NCI-H1417 (cell line): ENCODE measurements around the gene KIF7.
"Not testable (repeated sequence)": the region's sequence is repeated elsewhere in the genome, so short reads cannot be mapped to it uniquely, and the experiment has no call there.

ENCODE experiments used
- DNase-seq, 3 experiments: peaks; one replicate each; lab custom pipeline; 2025; lab: John Stamatoyannopoulos, UW

The KIF7 gene, protein sequence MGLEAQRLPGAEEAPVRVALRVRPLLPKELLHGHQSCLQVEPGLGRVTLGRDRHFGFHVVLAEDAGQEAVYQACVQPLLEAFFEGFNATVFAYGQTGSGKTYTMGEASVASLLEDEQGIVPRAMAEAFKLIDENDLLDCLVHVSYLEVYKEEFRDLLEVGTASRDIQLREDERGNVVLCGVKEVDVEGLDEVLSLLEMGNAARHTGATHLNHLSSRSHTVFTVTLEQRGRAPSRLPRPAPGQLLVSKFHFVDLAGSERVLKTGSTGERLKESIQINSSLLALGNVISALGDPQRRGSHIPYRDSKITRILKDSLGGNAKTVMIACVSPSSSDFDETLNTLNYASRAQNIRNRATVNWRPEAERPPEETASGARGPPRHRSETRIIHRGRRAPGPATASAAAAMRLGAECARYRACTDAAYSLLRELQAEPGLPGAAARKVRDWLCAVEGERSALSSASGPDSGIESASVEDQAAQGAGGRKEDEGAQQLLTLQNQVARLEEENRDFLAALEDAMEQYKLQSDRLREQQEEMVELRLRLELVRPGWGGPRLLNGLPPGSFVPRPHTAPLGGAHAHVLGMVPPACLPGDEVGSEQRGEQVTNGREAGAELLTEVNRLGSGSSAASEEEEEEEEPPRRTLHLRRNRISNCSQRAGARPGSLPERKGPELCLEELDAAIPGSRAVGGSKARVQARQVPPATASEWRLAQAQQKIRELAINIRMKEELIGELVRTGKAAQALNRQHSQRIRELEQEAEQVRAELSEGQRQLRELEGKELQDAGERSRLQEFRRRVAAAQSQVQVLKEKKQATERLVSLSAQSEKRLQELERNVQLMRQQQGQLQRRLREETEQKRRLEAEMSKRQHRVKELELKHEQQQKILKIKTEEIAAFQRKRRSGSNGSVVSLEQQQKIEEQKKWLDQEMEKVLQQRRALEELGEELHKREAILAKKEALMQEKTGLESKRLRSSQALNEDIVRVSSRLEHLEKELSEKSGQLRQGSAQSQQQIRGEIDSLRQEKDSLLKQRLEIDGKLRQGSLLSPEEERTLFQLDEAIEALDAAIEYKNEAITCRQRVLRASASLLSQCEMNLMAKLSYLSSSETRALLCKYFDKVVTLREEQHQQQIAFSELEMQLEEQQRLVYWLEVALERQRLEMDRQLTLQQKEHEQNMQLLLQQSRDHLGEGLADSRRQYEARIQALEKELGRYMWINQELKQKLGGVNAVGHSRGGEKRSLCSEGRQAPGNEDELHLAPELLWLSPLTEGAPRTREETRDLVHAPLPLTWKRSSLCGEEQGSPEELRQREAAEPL (N-terminal part only)

DNA sequence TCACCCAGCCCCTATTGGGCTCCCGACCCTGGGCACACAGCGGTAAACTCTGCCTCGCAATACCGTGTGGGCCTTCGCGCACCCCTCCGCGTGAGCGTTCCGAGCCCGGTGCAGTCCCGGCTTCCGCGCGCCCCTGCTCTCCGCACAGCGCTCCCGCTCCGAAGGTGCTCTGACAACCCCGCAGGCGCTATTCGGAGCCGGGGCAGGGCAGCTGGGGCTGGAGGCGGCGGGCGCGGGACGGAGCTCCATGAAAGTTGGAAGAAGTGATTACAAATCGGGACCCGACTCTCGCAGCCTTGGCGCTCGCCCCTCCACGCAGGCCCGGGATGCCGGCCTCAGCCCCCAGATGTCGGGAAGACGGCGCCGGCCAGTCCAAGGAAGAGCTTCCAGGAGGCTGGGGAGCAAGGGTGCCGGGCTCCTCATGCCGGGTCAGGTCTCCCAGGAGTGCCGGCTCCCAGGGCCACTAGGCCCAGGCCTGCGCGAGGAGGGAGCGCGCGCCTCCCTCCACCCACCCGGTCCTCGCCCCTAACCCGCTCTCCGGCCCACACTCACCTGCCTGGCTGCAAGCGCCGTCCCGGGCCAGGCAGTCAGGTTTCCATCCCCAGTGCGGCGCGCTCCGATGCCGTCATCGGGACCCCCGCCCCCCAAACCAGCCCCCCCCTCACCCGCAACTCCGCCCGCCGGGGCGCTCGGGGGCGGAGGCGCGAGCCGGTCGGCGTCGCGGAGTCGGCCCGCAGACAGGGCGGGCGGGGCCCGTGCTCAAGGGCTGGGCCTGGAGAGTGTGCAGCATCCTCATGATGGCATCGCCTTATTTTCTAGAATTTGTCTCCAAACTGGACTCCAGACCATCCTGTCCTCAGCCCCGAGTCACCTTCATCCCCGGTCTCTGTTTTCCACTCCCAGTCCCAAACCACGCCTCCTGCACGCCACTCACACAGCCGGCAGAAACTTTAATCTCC is at the start of gene KIF7:
TSS of gene KIF7 (minus strand) at position 621 of the 959 bp plus-strand sequence. CDS start 2,537 bp downstream, outside the sequence.
- peak; percentile 51 to 62 (median 62) for DNase-seq

DNA sequence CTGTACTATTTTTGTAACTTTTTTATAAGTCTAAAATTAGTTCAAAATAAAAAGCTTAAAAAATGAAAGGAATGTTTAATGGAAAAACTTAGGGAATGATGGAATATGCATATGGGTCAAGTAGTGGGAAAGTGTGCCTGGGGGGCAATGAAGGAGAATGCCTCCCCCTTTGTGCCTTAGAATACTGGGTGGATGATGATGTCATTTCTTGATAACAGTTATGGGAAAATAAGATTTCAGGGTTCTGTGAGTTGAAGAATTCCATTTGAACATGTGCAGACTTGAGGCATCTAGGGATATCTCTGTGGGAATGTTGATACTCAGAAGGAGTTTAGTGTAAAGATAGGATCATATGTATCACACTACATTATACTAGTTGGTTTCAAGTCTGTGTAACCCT is 49.1 kb upstream of the KIF7 start:
- no peak for DNase-seq

GRCh38 chr15:89695198-89695597 is 39.9 kb upstream of the KIF7 start:
- DNase-seq, result no peak

- DNase-seq, result no peak
Observed at GRCh38 chr15:89693696-89694095, 38.4 kb upstream of the KIF7 start.

- no peak for DNase-seq
Observed at GRCh38 chr15:89693091-89693490, 37.8 kb upstream of the KIF7 start.

GRCh38 chr15:89690276-89691218 is 35.3 kb upstream of the KIF7 start, which contains the start of the genes PEX11A and WDR93:
TSS of gene PEX11A (minus strand) at chr15:89690754. CDS start at chr15:89690632, 122 bp downstream.
TSS of gene WDR93 (plus strand) at chr15:89690811. CDS start at chr15:89701747, 10,936 bp downstream.
- DNase-seq, result peak; percentile 83 to 94 (median 92)

DNA sequence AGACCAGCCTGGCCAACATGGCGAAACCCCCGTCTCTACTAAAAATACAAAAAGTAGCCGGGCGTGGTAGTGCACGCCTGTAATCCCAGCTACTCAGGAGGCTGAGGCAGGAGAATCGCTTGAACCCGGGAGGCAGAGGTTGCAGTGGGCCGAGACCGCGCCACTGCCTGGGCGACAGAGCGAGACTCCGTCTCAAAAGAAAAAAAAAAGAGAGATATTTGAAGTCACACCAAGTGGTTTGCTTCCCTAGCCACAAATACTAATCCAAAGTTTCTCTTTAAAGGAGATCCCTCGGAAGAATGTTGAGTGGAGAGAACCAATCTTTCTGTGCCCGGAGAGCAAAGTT is 34.6 kb upstream of the KIF7 start:
- not testable (repeated sequence) for DNase-seq

- no peak for DNase-seq
Observed at GRCh38 chr15:89686522-89686921, 31.3 kb upstream of the KIF7 start.

- no peak for DNase-seq
Observed at GRCh38 chr15:89685995-89686394, 30.7 kb upstream of the KIF7 start.

DNA sequence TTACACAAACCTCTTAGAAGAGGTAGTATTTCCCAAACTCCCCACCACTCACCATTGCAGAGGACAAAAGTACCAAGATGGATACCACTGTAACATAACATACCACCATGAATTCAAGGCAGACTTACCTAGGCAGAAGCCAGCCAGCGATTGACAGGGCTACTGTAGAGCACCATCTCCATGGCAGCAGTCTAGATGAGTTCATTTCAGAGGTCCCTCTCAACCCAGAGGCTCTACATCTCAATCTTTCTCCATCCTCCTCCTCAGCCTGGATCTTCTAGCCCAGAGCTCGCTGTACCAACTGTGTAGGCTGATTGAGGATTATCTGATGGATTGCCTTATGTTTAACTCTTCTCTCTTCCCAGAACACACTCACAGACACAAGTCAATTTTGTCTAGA is 25.9 kb upstream of the KIF7 start:
- no peak for DNase-seq

- no peak for DNase-seq
Observed at GRCh38 chr15:89680282-89680873, 25.1 kb upstream of the KIF7 start.

DNA sequence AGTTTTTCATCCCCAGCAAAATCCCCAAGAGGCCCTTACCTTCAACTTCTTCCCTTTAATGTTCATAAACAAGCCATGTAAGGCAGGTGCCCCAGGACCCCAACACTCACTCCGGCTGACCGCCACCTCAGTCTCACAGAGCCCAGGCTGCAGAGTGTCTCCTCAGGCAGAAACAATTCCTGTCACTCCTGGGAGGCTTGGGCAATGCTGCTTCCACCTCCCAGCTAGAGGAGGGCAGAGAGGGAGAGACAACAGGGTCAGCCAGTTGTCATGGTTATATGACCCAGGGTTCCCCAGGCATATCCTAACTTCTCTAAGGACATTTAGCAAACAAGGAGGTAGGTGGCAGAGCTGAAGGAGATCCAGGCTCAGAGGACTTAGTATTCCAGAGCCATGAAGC is 23.9 kb upstream of the KIF7 start, which contains the start of gene PLIN1:
TSS of gene PLIN1 (minus strand) at position 156 of the 400 bp plus-strand sequence. CDS start 1,878 bp downstream, outside the sequence.
- no peak for DNase-seq

DNA sequence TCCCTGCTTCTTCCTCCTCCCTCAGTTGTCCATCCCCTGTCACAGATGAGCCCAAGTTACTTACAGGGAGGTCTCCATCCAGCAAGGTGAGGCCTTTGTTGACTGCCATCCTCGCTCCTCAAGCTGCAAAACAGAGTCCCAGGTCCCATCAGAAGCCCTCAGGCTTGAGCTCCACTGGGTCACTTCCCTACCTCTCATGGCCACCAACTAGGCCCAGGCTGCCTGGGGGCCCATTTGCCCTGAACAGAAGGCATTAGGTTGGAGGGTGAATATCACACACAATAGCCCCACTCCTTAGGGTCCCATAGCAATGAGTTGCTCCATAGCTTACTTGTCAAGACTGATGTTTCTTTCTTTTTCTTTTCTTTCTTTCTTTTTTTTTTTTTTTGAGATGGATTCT is 22.1 kb upstream of the KIF7 start:
- no peak for DNase-seq

DNA sequence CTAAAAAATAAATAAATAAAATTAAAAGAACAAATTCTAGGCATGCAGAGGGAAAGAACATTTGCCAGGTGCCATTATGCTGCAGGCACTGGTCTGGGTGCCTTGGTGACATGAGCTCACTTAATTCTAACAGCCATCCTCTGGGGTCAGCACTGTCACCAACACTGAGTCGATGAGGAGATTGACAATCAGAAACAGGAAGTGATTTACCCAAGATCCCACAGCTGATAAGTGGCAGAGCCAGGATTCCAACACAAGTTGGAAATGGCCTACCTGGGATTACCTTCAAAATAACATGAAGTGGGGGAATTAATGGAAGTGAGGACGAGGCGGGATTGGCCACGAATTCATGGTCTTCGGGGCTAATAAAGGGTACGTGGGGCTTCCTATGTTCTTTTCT is 20.3 kb upstream of the KIF7 start:
- no peak for DNase-seq

- DNase-seq, result peak in 1 of 3 experiments; percentile 7
Observed at GRCh38 chr15:89674526-89674925, 19.3 kb upstream of the KIF7 start.

- DNase-seq, result peak in 1 of 3 experiments; percentile 16
Observed at GRCh38 chr15:89673165-89673512, 17.9 kb upstream of the KIF7 start.

GRCh38 chr15:89672221-89673164 is 17.2 kb upstream of the KIF7 start:
- DNase-seq, result no peak

DNA sequence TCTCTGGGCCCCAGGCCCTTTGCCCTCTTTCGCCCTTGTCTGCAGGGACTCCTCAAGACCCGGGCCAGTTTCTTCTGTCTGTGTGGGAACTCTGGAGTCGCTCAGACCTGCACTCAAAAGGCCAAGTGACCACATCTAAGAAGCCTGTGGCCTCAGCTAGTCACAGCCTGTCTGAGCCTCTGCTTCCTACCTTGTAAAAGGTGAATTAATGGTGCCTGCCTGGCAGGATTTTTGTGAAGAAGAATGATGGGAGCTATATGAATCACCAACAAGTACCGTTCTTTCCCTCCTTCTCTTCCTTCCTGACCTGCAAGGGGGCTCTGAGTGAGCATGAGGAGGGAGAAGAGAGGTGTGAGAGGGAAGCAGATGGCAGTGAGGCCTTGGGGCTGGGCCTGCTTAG is 16.4 kb upstream of the KIF7 start:
- no peak for DNase-seq
